HepG2 (cell line): ENCODE data around the gene CYLD. TPM values are rescaled to one million over a fixed set of nuclear protein-coding genes. Genes with fewer than 3 reads are reported as not detected.
A peak's percentile ranks its signal among the peaks of the same experiment; 100 is the strongest.

Experiments used
- BATF2 ChIP-seq: sonication (generic); formaldehyde crosslinking; IDR thresholded peaks from 2 replicates; pipeline ENCODE4 v1.8.0; 2022; ENCODE audit warnings: mild to moderate bottlenecking, missing genetic modification reagents, moderate library complexity
- BCL3 ChIP-seq: sonication (generic); formaldehyde crosslinking; IDR thresholded peaks from 2 replicates; pipeline ENCODE4 v1.5.1; 2020; ENCODE audit warnings: mild to moderate bottlenecking, missing genetic modification reagents, moderate library complexity
- CC2D1A ChIP-seq: sonication (generic); formaldehyde crosslinking; IDR thresholded peaks from 2 replicates; pipeline ENCODE4 v1.8.1; 2023; ENCODE audit warnings: mild to moderate bottlenecking, missing genetic modification reagents
- FOXJ3 ChIP-seq: sonication (generic); formaldehyde crosslinking; IDR thresholded peaks from 2 replicates; pipeline ENCODE4 v1.4.0; 2020; ENCODE audit warnings: missing genetic modification reagents, mild to moderate bottlenecking, borderline replicate concordance
- KLF16 ChIP-seq, 2 experiments: sonication (generic) in 1 of 2; formaldehyde crosslinking in 1 of 2; IDR thresholded peaks; 2 replicates each; pipeline versions ENCODE4 v1.6.1 to v1.8.0; 2016 to 2023; ENCODE audit warnings: missing genetic modification reagents in 2 of 2, missing compliant biosample characterization in 1 of 2
- MAX ChIP-seq: IDR thresholded peaks from 2 replicates; pipeline ENCODE4 v1.6.1; 2012; ENCODE audit warnings: inconsistent platforms
- MYPOP ChIP-seq: sonication (generic); formaldehyde crosslinking; IDR thresholded peaks from 2 replicates; pipeline ENCODE4 v1.8.1; 2023; ENCODE audit warnings: mild to moderate bottlenecking, moderate library complexity, missing genetic modification reagents
- RFX5 ChIP-seq: IDR thresholded peaks from 2 replicates; pipeline ENCODE4 v1.6.1; 2011; ENCODE audit warnings: low read depth, low read length, improper control_type of control experiment
- TBP ChIP-seq: sonication (generic); formaldehyde crosslinking; IDR thresholded peaks from 2 replicates; pipeline ENCODE4 v1.5.0; 2020; ENCODE audit warnings: missing genetic modification reagents
- THAP7 ChIP-seq: sonication (generic); formaldehyde crosslinking; IDR thresholded peaks from 2 replicates; pipeline ENCODE4 v1.8.1; 2023; ENCODE audit warnings: mild to moderate bottlenecking, missing genetic modification reagents
- ZBTB40 ChIP-seq, 2 experiments: fragments of 450-650 bp in 1 of 2; sonication (generic) in 1 of 2; formaldehyde crosslinking in 1 of 2; IDR thresholded peaks; 2 replicates each; pipeline versions ENCODE4 v1.6.1 to v1.8.0; 2016 to 2022; ENCODE audit warnings: antibody characterized with exemption in 1 of 2, mild to moderate bottlenecking in 1 of 2, missing genetic modification reagents in 1 of 2
- ZNF644 ChIP-seq: IDR thresholded peaks from 2 replicates; pipeline ENCODE4 v1.6.1; 2016; ENCODE audit warnings: low read depth
- ZNF850 ChIP-seq: sonication (generic); formaldehyde crosslinking; conservative IDR thresholded peaks from 2 replicates; pipeline ENCODE4 v1.9.0; 2021; ENCODE audit warnings: mild to moderate bottlenecking, missing genetic modification reagents
- polyA plus RNA-seq, 8 experiments: library from polyadenylated mRNA; depleted of rRNA in 3 of 8; stranded (reverse) in 7 of 8; unstranded in 1 of 8; fragments of >200 nt; fragmentation: Illumina TruSeq in 4 of 8; extraction: Trizol in 4 of 8; gene quantifications; 2 replicates each; pipeline versions ENCODE4 v1.2.1 to v1.2.3, GENCODE V29; 2011 to 2016; ENCODE audit warnings: low read depth in 4 of 8, missing spikeins in 1 of 8, mixed read lengths in 1 of 8; ENCODE audit not compliant: insufficient read depth in 1 of 8
- total RNA-seq, 5 experiments: library from RNA; depleted of rRNA; stranded (reverse); fragments of >200 nt; fragmentation: Illumina TruSeq; extraction: Trizol; gene quantifications; 2 replicates each; pipeline ENCODE4 v1.2.3, GENCODE V29; 2016; ENCODE audit warnings: low read depth in 1 of 5

CYLD gene
- total and polyA plus RNA-seq, 2 of the 13 experiments (the other 11 are each of a cell fraction or from before 2014, with no cell fraction given): 6.1 to 11.4 TPM

- 0 out of 2 replicates have a peak, but pooled peaks have one; percentile 75 for TF ChIP-seq THAP7 (CRISPR knock-in tag)
- peak; percentile 63; the same call in 1 of the 2 replicates for TF ChIP-seq FOXJ3 (CRISPR knock-in tag)
- TF ChIP-seq RFX5: no peak
- TF ChIP-seq ZBTB40 (IDR thresholded peaks at IDR 0.05): no peak
- no peak for TF ChIP-seq ZBTB40 (CRISPR knock-in tag; IDR thresholded peaks at IDR 0.05)
- no peak for TF ChIP-seq BCL3 (CRISPR knock-in tag)
- 0 out of 2 replicates have a peak, but pooled peaks have one; percentile 17 for TF ChIP-seq MYPOP (CRISPR knock-in tag)
- TF ChIP-seq MAX: no peak; the same call in 1 of the 2 replicates
- TF ChIP-seq TBP (CRISPR knock-in tag): no peak
- no peak for TF ChIP-seq ZNF644 (CRISPR knock-in tag)
- no peak for TF ChIP-seq CC2D1A
- TF ChIP-seq KLF16 (CRISPR knock-in tag; IDR thresholded peaks at IDR 0.05): no peak; a peak in 1 of 4 replicates
- TF ChIP-seq BATF2 (CRISPR knock-in tag): no peak
- TF ChIP-seq ZNF850: no peak
Measured at GRCh38 chr16:50806099-50807062, 64.5 kb downstream of the CYLD start (continued).
